ENCODE measurements around the gene EYA2. TPM values are rescaled to one million over a fixed set of nuclear protein-coding genes. Genes with fewer than 3 reads are reported as not detected.

EYA2 gene
- total and polyA plus RNA-seq, 2 donors (not counting 1 experiment from before 2014, with no cell fraction given) = 1.1 to 2.8 TPM

GRCh38 chr20:46959081-46959692, 64.5 kb downstream of the EYA2 start:
- no peaks in the 10 kb centered on the region for H3K79me2 ChIP-seq (ENCODE audit: control insufficient read depth, insufficient read depth, low read length)
- 81% methylated on average over 9 of the region's 13 CpGs for WGBS (ENCODE audit: insufficient coverage)
- H3K4me2 ChIP-seq (replicated peaks; ENCODE audit: low read depth, low read length, poor library complexity, severe bottlenecking) = no peak overlapping the region
- ChIA-PET CTCF (no interaction called here), POLR2A (no interaction called here)
- Mint-ChIP-seq H3K4me3 (no peak overlapping the region), H3K9me3 (ENCODE audit: insufficient read depth) (peaks cover 10% of the 10 kb centered on the region), H3K4me1 (no peaks in the 10 kb centered on the region), H3K27me3 (peaks cover 19% of the 10 kb centered on the region), H3K27ac (no peak overlapping the region)
- ATAC-seq (ENCODE audit: low read depth) (no peak), DNase-seq (no peak)
- H3K4me3 ChIP-seq (ENCODE audit: control extremely low read depth in 1 of 5, extremely low read depth in 1 of 5, insufficient read depth in 1 of 5, low read depth in 2 of 5, low read length in 4 of 5) = no peak overlapping the region
- peaks cover 0 to 5% (median 3%) of the 10 kb centered on the region in 3 donors for H3K9me3 ChIP-seq (ENCODE audit: control extremely low read depth in 1 of 3, control insufficient read depth in 2 of 3, insufficient read depth in 1 of 3, low read length in 2 of 3)
- H3K4me1 ChIP-seq (ENCODE audit: control insufficient read depth in 2 of 2, insufficient read depth in 2 of 2, low read length in 2 of 2) = no peaks in the 10 kb centered on the region
- H3K36me3 ChIP-seq (replicated peaks in 1 of 2; ENCODE audit: control extremely low read depth in 1 of 2, control insufficient read depth in 1 of 2, extremely low read depth in 1 of 2, insufficient read depth in 2 of 2, low read length in 1 of 2) = no peaks in the 10 kb centered on the region
- H4K20me1 ChIP-seq (ENCODE audit: control insufficient read depth, insufficient read depth, low read length, poor library complexity, severe bottlenecking) = no peaks in the 10 kb centered on the region
- H3K27me3 ChIP-seq (replicated peaks in 1 of 4; ENCODE audit: control extremely low read depth in 1 of 4, control insufficient read depth in 3 of 4, insufficient read depth in 4 of 4, low read length in 3 of 4) = no peaks in the 10 kb centered on the region
- no peak overlapping the region for H3K9ac ChIP-seq (ENCODE audit: low read length)
- intact Hi-C loops (cut with micrococcal nuclease) = no loop called here
- H2AFZ ChIP-seq (ENCODE audit: insufficient read depth, low read depth, low read length, poor library complexity, severe bottlenecking) = no peak overlapping the region
- TF ChIP-seq CTCF (IDR thresholded peaks at IDR 0.05) = no peak
- TF ChIP-seq EZH2 (IDR thresholded peaks at IDR 0.05; ENCODE audit: borderline replicate concordance, insufficient read depth, low read depth, low read length, poor library complexity, severe bottlenecking) = no peak
- H3K27ac ChIP-seq (ENCODE audit: low read length in 2 of 2) = no peak overlapping the region

- Histone ChIP-seq H4K20me1 (ENCODE audit: control insufficient read depth, insufficient read depth, low read length, poor library complexity, severe bottlenecking) (no peaks in the 10 kb centered on the region), H3K9ac (ENCODE audit: low read length) (no peak overlapping the region), H2AFZ (ENCODE audit: insufficient read depth, low read depth, low read length, poor library complexity, severe bottlenecking) (no peak overlapping the region), H3K27me3 (replicated peaks in 1 of 4; ENCODE audit: control extremely low read depth in 1 of 4, control insufficient read depth in 3 of 4, insufficient read depth in 4 of 4, low read length in 3 of 4) (no peaks in the 10 kb centered on the region), H3K4me3 (ENCODE audit: control extremely low read depth in 1 of 5, extremely low read depth in 1 of 5, insufficient read depth in 1 of 5, low read depth in 2 of 5, low read length in 4 of 5) (no peak overlapping the region), H3K36me3 (replicated peaks in 1 of 2; ENCODE audit: control extremely low read depth in 1 of 2, control insufficient read depth in 1 of 2, extremely low read depth in 1 of 2, insufficient read depth in 2 of 2, low read length in 1 of 2) (no peaks in the 10 kb centered on the region), H3K4me2 (replicated peaks; ENCODE audit: low read depth, low read length, poor library complexity, severe bottlenecking) (no peak overlapping the region), H3K4me1 (ENCODE audit: control insufficient read depth in 2 of 2, insufficient read depth in 2 of 2, low read length in 2 of 2) (no peaks in the 10 kb centered on the region), H3K9me3 (ENCODE audit: control extremely low read depth in 1 of 3, control insufficient read depth in 2 of 3, insufficient read depth in 1 of 3, low read length in 2 of 3) (peaks cover 0 to 5% (median 3%) of the 10 kb centered on the region in 3 donors), H3K27ac (ENCODE audit: low read length in 2 of 2) (no peak overlapping the region), H3K79me2 (ENCODE audit: control insufficient read depth, insufficient read depth, low read length) (no peaks in the 10 kb centered on the region)
- ATAC-seq (ENCODE audit: low read depth) = no peak
- Mint-ChIP-seq H3K27me3 (peaks cover 19% of the 10 kb centered on the region), H3K27ac (no peak overlapping the region), H3K4me3 (no peak overlapping the region), H3K9me3 (ENCODE audit: insufficient read depth) (peaks cover 10% of the 10 kb centered on the region), H3K4me1 (no peaks in the 10 kb centered on the region)
- TF ChIP-seq EZH2 (IDR thresholded peaks at IDR 0.05; ENCODE audit: borderline replicate concordance, insufficient read depth, low read depth, low read length, poor library complexity, severe bottlenecking) = no peak
- no peak for TF ChIP-seq CTCF (IDR thresholded peaks at IDR 0.05)
- ChIA-PET POLR2A (no interaction called here), CTCF (no interaction called here)
- intact Hi-C loops (cut with micrococcal nuclease) = no loop called here
- 82% methylated on average over 5 of the region's 9 CpGs for WGBS (ENCODE audit: insufficient coverage)
- DNase-seq = no peak
Measured at GRCh38 chr20:46959821-46960220, 65.2 kb downstream of the EYA2 start.

Data from B cell (primary cell).